Gastroesophageal sphincter (tissue), 4 donors: ENCODE measurements around the gene ANKRD29. TPM values are rescaled to one million over a fixed set of nuclear protein-coding genes. Genes with fewer than 3 reads are reported as not detected.
"Not testable (repeated sequence)": the region's sequence is repeated elsewhere in the genome, so short reads cannot be mapped to it uniquely, and the experiment has no call there.

ENCODE experiments used
- ATAC-seq: fragments of 150-250 bp; one replicate; pipeline ENCODE4 v1.9.1; 2016; ENCODE audit warnings: mild to moderate bottlenecking, moderate library complexity
- H3K27ac ChIP-seq, 4 donors: fragments of 200-600 bp; sonication (generic) in 3 of 4; 1 replicate in 3 of 4; 2 replicates in 1 of 4; pipeline ENCODE4 v1.5.1; 2016 to 2019
- H3K27me3 ChIP-seq: fragments of 200-600 bp; sonication (generic); one replicate; pipeline ENCODE4 v1.5.1; 2019
- H3K36me3 ChIP-seq, 2 donors: fragments of 200-600 bp; sonication (generic); one replicate each; pipeline ENCODE4 v1.5.1; 2019; ENCODE audit warnings: control low read depth in 1 of 2
- H3K4me1 ChIP-seq, 3 donors: fragments of 200-600 bp; sonication (generic); 1 replicate in 2 of 3; 2 replicates in 1 of 3; pipeline ENCODE4 v1.5.1; 2016 to 2019; ENCODE audit warnings: control low read depth in 2 of 3
- H3K4me3 ChIP-seq, 2 donors: fragments of 200-600 bp; sonication (generic); one replicate each; pipeline ENCODE4 v1.5.1; 2019; ENCODE audit warnings: mild to moderate bottlenecking in 1 of 2, moderate library complexity in 1 of 2
- H3K9me3 ChIP-seq, 3 donors: fragments of 200-600 bp; sonication (generic); one replicate each; pipeline ENCODE4 v1.5.1; 2017 to 2019; ENCODE audit warnings: control low read depth in 2 of 3
- EP300 ChIP-seq: sonication (generic); formaldehyde crosslinking; IDR thresholded peaks from one replicate; pipeline ENCODE4 v1.6.1; 2017; ENCODE audit warnings: antibody characterized with exemption, mild to moderate bottlenecking
- POLR2A ChIP-seq, 2 donors: fragments of 450-650 bp; IDR thresholded peaks; one replicate each; pipeline ENCODE4 v1.6.1; 2017; ENCODE audit warnings: antibody characterized with exemption in 2 of 2, mild to moderate bottlenecking in 2 of 2, moderate library complexity in 1 of 2
- POLR2AphosphoS5 ChIP-seq: sonication (generic); formaldehyde crosslinking; IDR thresholded peaks from one replicate; pipeline ENCODE4 v1.6.1; 2017; ENCODE audit warnings: antibody characterized with exemption
- WGBS, 2 donors: methylation state at CpG; one replicate each; pipeline ENCODE4 v1.1.5; 2018; ENCODE audit warnings: low coverage in 1 of 2; 5-methylcytosine and 5-hydroxymethylcytosine counted together
- total RNA-seq, 4 donors: library from RNA; depleted of rRNA; stranded (reverse); fragments of >200 nt; gene quantifications; one replicate each; pipeline ENCODE4 v1.1.0, GENCODE V29; 2016
- TF ChIP-seq, protein P1 (sequence below), 4 experiments: fragments of 200-600 bp in 2 of 4; fragments of 450-650 bp in 2 of 4; sonication (generic) in 1 of 4; IDR thresholded peaks; one replicate each; pipeline ENCODE4 v1.5.1; 2017 to 2019; ENCODE audit warnings: antibody characterized with exemption in 4 of 4, mild to moderate bottlenecking in 2 of 4, moderate library complexity in 2 of 4

ANKRD29 gene
- total RNA-seq, 4 donors from 2014 or later: 3.5 to 19.3 (median 10.5) TPM

DNA sequence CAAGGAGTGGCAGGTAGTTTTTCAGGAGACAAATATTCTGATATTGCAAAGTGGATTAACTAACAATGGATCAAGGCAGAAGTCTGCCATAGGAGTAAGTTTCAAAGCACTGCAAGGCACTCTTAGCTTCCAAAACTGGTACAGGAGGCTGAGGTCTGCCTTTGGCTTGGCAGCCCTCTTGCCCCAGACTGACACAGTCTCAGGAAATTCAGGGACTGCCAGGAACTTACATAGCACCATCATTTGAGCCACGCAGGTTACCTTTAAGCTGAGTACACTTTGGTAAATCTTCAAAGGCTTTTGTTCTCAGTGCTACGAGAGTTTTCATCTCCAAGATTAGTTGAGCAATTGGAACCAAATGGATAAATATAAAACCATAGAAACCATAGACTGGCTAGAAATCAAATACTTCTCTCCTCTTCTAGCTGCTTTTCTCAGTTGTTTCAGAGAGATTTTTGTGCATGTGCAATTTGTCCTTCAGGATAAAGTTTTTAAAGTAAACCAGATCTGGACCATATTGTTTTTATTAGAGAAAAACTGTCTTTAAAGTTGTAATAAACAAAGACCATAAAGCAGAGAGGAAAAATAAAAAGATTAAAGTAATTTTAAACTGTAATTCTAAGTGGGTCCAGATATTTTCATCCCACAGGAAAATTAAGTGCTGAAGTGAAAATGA is 18.8 kb downstream of the ANKRD29 start:
- Histone ChIP-seq H3K27me3 (no peaks in the 10 kb centered on the region), H3K4me3 (no peak overlapping the region), H3K27ac (no peak overlapping the region), H3K9me3 (no peaks in the 10 kb centered on the region), H3K36me3 (no peaks in the 10 kb centered on the region), H3K4me1 (peaks cover 0 to 4% (median 0%) of the 10 kb centered on the region in 3 donors)
- TF ChIP-seq EP300: no peak
- no peak for TF ChIP-seq POLR2AphosphoS5
- TF ChIP-seq, protein P1, sequence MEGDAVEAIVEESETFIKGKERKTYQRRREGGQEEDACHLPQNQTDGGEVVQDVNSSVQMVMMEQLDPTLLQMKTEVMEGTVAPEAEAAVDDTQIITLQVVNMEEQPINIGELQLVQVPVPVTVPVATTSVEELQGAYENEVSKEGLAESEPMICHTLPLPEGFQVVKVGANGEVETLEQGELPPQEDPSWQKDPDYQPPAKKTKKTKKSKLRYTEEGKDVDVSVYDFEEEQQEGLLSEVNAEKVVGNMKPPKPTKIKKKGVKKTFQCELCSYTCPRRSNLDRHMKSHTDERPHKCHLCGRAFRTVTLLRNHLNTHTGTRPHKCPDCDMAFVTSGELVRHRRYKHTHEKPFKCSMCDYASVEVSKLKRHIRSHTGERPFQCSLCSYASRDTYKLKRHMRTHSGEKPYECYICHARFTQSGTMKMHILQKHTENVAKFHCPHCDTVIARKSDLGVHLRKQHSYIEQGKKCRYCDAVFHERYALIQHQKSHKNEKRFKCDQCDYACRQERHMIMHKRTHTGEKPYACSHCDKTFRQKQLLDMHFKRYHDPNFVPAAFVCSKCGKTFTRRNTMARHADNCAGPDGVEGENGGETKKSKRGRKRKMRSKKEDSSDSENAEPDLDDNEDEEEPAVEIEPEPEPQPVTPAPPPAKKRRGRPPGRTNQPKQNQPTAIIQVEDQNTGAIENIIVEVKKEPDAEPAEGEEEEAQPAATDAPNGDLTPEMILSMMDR (IDR thresholded peaks at IDR 0.05): no peak
- no peak for TF ChIP-seq POLR2A (IDR thresholded peaks at IDR 0.05)
- no peak for ATAC-seq
- WGBS, 2 donors: 50% methylated on average over 2 of the region's 2 CpGs; no CpG with 5 or more reads in 1 of the 2 donors

DNA sequence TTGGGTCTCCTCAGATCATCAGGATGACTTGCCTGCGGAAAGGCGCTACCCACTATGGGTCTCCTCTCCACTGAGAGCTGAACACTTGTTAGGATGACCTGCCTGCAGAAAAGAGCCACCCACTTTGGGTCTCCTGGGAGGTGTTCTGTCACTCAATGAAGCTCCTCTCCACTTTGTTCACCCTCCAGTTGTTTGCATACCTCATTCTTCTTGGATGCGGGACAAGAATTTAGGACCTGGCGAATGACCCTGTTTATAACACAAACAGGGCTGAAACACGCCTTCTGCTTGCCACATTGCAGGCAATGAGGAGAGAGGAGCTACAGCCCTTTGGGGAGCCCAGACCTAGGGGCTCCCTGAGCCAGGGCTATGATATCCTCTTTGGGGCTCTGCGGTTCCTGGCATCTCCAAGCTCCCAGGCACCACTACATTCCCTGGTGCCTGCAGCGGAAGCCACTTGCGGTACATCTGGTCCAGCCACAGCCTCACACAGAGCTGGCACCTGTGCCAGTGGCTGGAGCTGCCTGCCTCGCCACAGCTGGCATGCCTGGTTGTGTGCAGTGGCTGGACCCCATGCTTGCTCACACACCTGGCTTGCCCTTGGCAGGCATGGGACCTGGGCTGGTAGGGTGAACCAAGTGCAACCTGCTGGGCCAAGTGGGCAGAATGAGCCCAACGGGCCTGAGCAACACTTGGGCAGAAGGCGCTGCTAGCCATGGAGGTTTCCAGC is 20.6 kb downstream of the ANKRD29 start:
- Histone ChIP-seq H3K27ac (no peak overlapping the region), H3K4me3 (no peak overlapping the region), H3K27me3 (no peaks in the 10 kb centered on the region), H3K9me3 (no peaks in the 10 kb centered on the region), H3K36me3 (no peaks in the 10 kb centered on the region), H3K4me1 (no peaks in the 10 kb centered on the region)
- WGBS, 2 donors: 70 to 100% methylated on average over 2 of the region's 11 CpGs
- TF ChIP-seq, protein P1 (IDR thresholded peaks at IDR 0.05): no peak
- no peak for ATAC-seq

DNA sequence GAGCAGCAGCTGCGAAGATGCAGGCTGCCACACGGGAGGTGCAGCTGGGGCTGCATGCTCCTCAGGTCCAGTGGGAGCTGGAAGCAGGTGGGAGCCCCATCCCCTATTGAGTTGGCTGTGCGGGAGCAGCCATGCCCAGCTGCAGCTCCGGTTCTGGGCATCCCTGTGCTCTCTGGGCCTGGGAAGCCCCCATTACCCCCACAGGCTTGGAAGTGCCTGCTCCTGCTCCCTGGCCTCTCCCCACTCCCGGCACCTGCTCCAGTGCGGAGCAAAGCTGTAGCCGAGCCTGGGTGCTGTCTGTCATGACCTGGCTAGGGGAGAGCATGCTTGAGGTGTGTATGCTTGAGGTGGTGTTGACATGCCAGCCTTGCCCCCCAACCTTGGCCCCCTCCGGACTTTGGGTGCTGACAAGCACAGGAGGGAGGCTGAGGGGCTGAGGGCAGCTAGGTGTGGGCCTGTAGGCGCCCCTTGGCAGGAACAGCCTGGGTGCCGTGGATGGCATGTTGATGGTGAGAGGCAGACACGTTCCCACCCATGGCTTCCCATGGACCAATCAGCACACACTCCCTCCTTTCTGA is 21.5 kb downstream of the ANKRD29 start:
- no peak overlapping the region for H3K4me3 ChIP-seq
- no peak overlapping the region for H3K27ac ChIP-seq
- WGBS, 2 donors: no CpG with 5 or more reads among the region's 11 CpGs
- ATAC-seq: no peak
- H3K9me3 ChIP-seq: no peaks in the 10 kb centered on the region
- no peaks in the 10 kb centered on the region for H3K36me3 ChIP-seq
- H3K27me3 ChIP-seq: no peaks in the 10 kb centered on the region
- H3K4me1 ChIP-seq: no peaks in the 10 kb centered on the region
- TF ChIP-seq POLR2AphosphoS5: no peak
- no peak for TF ChIP-seq POLR2A (IDR thresholded peaks at IDR 0.05)
- TF ChIP-seq, protein P1 (IDR thresholded peaks at IDR 0.05): no peak
- TF ChIP-seq EP300: no peak

DNA sequence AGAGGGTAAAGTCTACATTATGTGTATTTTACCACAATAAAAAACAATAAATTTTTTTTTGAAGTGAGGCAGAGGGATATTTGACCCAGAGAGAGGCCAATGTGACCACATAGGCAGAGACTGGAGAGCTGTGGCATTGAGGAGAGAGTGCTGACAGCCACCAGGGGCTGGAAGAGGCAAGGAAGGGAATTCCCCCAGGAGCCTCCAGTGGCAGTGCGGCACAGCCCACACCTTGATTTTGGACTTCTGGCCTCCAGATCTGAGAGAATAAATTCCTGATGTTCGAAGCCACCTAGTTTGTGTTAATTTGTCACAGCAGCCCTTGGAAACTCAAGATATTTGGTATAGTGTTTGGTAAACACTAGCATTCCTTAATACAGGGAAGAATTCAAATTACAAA is 22.7 kb downstream of the ANKRD29 start:
- no peak overlapping the region for H3K27ac ChIP-seq
- no peaks in the 10 kb centered on the region for H3K36me3 ChIP-seq
- TF ChIP-seq POLR2A (IDR thresholded peaks at IDR 0.05) (no peak), EP300 (no peak), POLR2AphosphoS5 (no peak)
- TF ChIP-seq, protein P1 (IDR thresholded peaks at IDR 0.05): peak in 1 of 4 experiments; percentile 36
- ATAC-seq: no peak
- H3K27me3 ChIP-seq: no peaks in the 10 kb centered on the region
- no peaks in the 10 kb centered on the region for H3K9me3 ChIP-seq
- no peak overlapping the region for H3K4me3 ChIP-seq
- WGBS, 2 donors: 86 to 100% methylated on average over 1 to 2 of the region's 2 CpGs
- H3K4me1 ChIP-seq: no peaks in the 10 kb centered on the region

DNA sequence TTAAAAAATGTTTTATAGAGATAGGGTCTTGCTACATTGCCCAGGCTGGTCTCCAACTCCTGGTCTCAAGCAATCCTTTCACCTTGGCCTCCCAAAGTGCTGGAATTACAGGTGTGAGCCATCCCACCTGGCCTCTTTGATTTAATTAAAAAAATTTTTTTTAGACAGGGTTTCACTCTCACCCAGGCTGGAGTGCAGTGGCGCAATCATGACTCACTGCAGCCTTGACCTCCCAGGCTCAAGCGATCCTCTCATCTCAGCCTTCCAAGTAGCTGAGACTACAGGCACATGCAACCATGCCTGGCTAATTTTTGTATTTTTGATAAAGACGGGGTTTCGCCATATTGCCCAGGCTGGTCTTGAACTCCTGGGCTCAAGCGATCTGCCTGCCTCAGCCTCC is 26.3 kb downstream of the ANKRD29 start:
- not testable (repeated sequence) for H3K4me3 ChIP-seq, H3K36me3 ChIP-seq, H3K27me3 ChIP-seq, H3K4me1 ChIP-seq, ATAC-seq, H3K27ac ChIP-seq, H3K9me3 ChIP-seq
- 96 to 100% methylated on average over 3 to 5 of the region's 5 CpGs for WGBS, 2 donors
